Adrenal gland (tissue), 5 donors: ENCODE results near the gene LEPROT.

Experiments
- CTCF ChIP-seq, 6 experiments: fragments of 450-650 bp in 4 of 6; fragments of 200-600 bp in 2 of 6; sonication (generic) in 1 of 6; IDR thresholded peaks; 1 replicate in 5 of 6; 2 replicates in 1 of 6; pipeline versions ENCODE4 v1.5.1 to v1.8.0; 2016 to 2021; ENCODE audit warnings: antibody characterized with exemption in 6 of 6, mild to moderate bottlenecking in 2 of 6, moderate library complexity in 1 of 6
- POLR2A ChIP-seq, 2 donors: fragments of 450-650 bp; IDR thresholded peaks; one replicate each; pipeline ENCODE4 v1.6.1; 2017; ENCODE audit warnings: antibody characterized with exemption in 2 of 2, mild to moderate bottlenecking in 2 of 2, moderate library complexity in 1 of 2
- donor health status: DM: no; HTN: no; CAD: no.

DNA sequence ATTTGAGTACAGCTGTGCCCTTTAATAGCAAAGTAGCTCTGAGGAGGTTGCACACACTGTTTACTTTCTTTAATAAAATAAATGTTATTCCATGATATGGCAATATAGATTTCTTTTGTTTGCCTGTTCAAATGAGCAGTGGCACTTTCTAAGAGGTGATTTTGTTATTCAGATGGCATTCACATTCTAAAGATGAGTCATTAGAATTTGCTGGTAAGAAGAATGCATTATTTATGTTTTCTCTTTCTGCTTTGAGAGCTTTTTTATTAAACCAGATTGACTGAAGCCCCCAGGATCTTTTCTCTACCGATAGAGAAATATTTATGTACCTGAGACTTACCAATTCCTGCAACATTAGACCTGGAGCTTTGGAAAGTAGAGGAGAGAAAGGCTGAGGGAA lies 11.2 kb upstream of the LEPROT start:
- no peak for TF ChIP-seq CTCF (IDR thresholded peaks at IDR 0.05)
- no peak for TF ChIP-seq POLR2A (IDR thresholded peaks at IDR 0.05)
